ENCODE results near the gene ICAM3. TPM values are rescaled to one million over a fixed set of nuclear protein-coding genes. Genes with fewer than 3 reads are reported as not detected.
"Not testable (repeated sequence)": the region's sequence is repeated elsewhere in the genome, so short reads cannot be mapped to it uniquely, and the experiment has no call there.

ICAM3 gene
- total RNA-seq, 5 donors from 2014 or later (not counting 1 experiment from before 2014, with no cell fraction given) = 167 to 233 (median 183) TPM

DNA sequence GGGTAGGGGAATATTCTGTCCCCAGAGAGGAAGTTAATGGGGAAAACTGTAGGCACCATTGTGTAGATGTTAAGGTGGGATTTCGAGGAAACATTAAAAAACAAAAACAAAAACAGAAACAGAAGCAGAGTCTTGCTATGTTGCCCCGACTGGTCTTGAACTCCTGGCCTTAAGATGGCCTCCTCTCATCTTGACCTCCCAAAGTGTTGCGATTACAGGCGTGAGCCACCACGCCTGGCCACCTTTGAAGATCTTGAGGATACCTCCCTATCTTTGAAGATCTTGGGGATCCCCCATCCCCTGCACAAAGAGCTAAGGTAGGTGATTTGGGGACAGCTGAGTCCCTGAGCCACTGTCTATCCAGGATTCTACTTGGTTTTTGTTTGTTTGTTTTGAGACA lies 553 bp upstream of the ICAM3 start:
- ATAC-seq (replicated peaks in 1 of 4) = no peak
- H3K36me3 ChIP-seq (ENCODE audit: control insufficient read depth in 2 of 2, extremely low read depth in 1 of 2, insufficient read depth in 1 of 2, low read length in 1 of 2) = peaks cover 14 to 16% of the 10 kb centered on the region in 2 donors
- H3K4me3 ChIP-seq (ENCODE audit: control insufficient read depth in 1 of 2, extremely low read depth in 1 of 2, low read length in 1 of 2) = peak overlapping the region; percentile 84 to 93
- CTCF ChIA-PET = no interaction called here
- H3K4me1 ChIP-seq (ENCODE audit: control insufficient read depth in 1 of 2, extremely low read depth in 1 of 2, insufficient read depth in 2 of 2, low read length in 2 of 2) = peaks cover 7 to 52% of the 10 kb centered on the region in 2 experiments
- no CpG with 5 or more reads among the region's 5 CpGs for WGBS (ENCODE audit: insufficient coverage)
- DNase-seq = peak in 1 of 35 experiments; percentile 28
- no peaks in the 10 kb centered on the region for H3K9me3 ChIP-seq
- peak overlapping the region; percentile 85 to 95 (median 95) for H3K4me3 Mint-ChIP-seq
- H3K36me3 Mint-ChIP-seq = no peaks in the 10 kb centered on the region
- H3K27ac Mint-ChIP-seq = peak overlapping the region; percentile 97 to 98
- peaks cover 29 to 34% (median 31%) of the 10 kb centered on the region in 3 donors for H3K4me1 Mint-ChIP-seq
- no peaks in the 10 kb centered on the region for H3K9me3 Mint-ChIP-seq
- POLR2A ChIA-PET = no interaction called here
- peak overlapping the region; percentile 76 for H3K27ac ChIP-seq (ENCODE audit: low read length)
- H3K27me3 Mint-ChIP-seq = no peaks in the 10 kb centered on the region
- H3K27me3 ChIP-seq (replicated peaks in 1 of 2; ENCODE audit: control insufficient read depth in 2 of 2, extremely low read depth in 1 of 2, insufficient read depth in 2 of 2, low read length in 1 of 2) = no peaks in the 10 kb centered on the region

DNA sequence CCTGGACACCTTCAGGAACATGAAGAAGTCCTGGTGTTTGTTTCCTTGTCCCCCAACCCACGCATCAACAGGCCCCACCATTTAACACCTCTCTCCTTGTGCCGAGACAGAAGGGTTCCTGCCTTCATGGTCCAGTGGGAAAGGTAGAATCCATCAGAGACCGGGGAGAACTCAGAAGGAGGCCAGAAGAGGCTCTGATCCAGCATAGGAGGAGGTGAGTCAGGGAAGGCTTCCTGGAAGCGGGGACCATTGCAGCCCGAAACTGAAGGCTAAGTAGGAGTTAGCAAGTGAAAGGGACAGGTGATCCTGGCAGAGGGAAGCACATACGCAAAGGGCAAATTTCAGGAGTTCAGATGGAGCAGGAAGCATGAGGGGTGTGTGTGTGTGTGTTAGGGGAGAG lies 484 bp downstream of the ICAM3 start:
- Histone ChIP-seq H3K27ac (ENCODE audit: low read length) (peak overlapping the region; percentile 76), H3K27me3 (replicated peaks in 1 of 2; ENCODE audit: control insufficient read depth in 2 of 2, extremely low read depth in 1 of 2, insufficient read depth in 2 of 2, low read length in 1 of 2) (no peaks in the 10 kb centered on the region), H3K9me3 (no peaks in the 10 kb centered on the region), H3K4me1 (ENCODE audit: control insufficient read depth in 1 of 2, extremely low read depth in 1 of 2, insufficient read depth in 2 of 2, low read length in 2 of 2) (peaks cover 7 to 63% of the 10 kb centered on the region in 2 experiments), H3K36me3 (ENCODE audit: control insufficient read depth in 2 of 2, extremely low read depth in 1 of 2, insufficient read depth in 1 of 2, low read length in 1 of 2) (peaks cover 24 to 25% of the 10 kb centered on the region in 2 donors), H3K4me3 (ENCODE audit: control insufficient read depth in 1 of 2, extremely low read depth in 1 of 2, low read length in 1 of 2) (peak overlapping the region; percentile 84 to 93)
- Mint-ChIP-seq H3K4me3 (peak overlapping the region; percentile 85 to 95 (median 95)), H3K27ac (peak overlapping the region; percentile 97 to 98), H3K4me1 (peaks cover 29 to 39% (median 36%) of the 10 kb centered on the region in 3 donors), H3K36me3 (peaks cover 3% of the 10 kb centered on the region), H3K27me3 (no peaks in the 10 kb centered on the region), H3K9me3 (no peaks in the 10 kb centered on the region)
- peak in 2 of 4 experiments; percentile 6 to 14 for ATAC-seq (replicated peaks in 1 of 4)
- ChIA-PET CTCF (no interaction called here), POLR2A (no interaction called here)
- no peak for DNase-seq
- 12% methylated on average over 4 of the region's 6 CpGs for WGBS (ENCODE audit: insufficient coverage)

DNA sequence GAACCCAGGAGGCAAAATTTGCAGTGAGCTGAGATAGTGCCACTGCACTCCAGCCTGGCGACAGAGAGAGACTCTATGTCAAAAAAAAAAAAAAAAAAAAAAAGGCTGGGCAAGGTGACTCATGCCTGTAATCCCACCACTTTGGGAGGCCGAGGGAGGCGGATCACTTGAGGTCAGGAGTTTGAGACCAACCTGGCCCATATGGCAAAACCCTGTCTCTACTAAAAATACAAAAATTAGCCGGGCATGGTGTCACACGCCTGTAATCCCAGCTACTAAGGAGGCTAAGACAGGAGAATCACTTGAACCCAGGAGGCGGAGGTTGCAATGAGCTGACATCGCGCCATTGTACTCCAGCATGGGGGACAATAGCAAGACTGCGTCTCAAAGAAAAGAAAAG lies 2.7 kb downstream of the ICAM3 start:
- H3K27me3 Mint-ChIP-seq; H3K4me3 ChIP-seq (ENCODE audit: control insufficient read depth in 1 of 2, extremely low read depth in 1 of 2, low read length in 1 of 2); H3K27me3 ChIP-seq (replicated peaks in 1 of 2; ENCODE audit: control insufficient read depth in 2 of 2, extremely low read depth in 1 of 2, insufficient read depth in 2 of 2, low read length in 1 of 2); H3K27ac ChIP-seq (ENCODE audit: low read length); H3K9me3 ChIP-seq; CTCF ChIA-PET; H3K36me3 Mint-ChIP-seq; POLR2A ChIA-PET; ATAC-seq (replicated peaks in 1 of 4); H3K9me3 Mint-ChIP-seq; DNase-seq: not testable (repeated sequence)
- Histone ChIP-seq H3K4me1 (ENCODE audit: control insufficient read depth in 1 of 2, extremely low read depth in 1 of 2, insufficient read depth in 2 of 2, low read length in 2 of 2) (peaks cover 18 to 79% of the 10 kb centered on the region in 2 experiments), H3K36me3 (ENCODE audit: control insufficient read depth in 2 of 2, extremely low read depth in 1 of 2, insufficient read depth in 1 of 2, low read length in 1 of 2) (peaks cover 24 to 25% of the 10 kb centered on the region in 2 donors)
- 94% methylated on average over 4 of the region's 9 CpGs for whole genome bisulfite sequencing (ENCODE audit: insufficient coverage)
- peak overlapping the region in 1 of 3 donors; percentile 85 for H3K4me3 Mint-ChIP-seq
- H3K27ac Mint-ChIP-seq = peak overlapping the region in 1 of 2 donors; percentile 11
- H3K4me1 Mint-ChIP-seq = peaks cover 50 to 59% (median 53%) of the 10 kb centered on the region in 3 donors

- peaks cover 7% of the 10 kb centered on the region for H3K36me3 Mint-ChIP-seq
- 98% methylated on average over 14 of the region's 26 CpGs for WGBS (ENCODE audit: insufficient coverage)
- ChIA-PET CTCF (no interaction called here), POLR2A (no interaction called here)
- Histone ChIP-seq H3K27ac (ENCODE audit: low read length) (no peak overlapping the region), H3K9me3 (no peaks in the 10 kb centered on the region), H3K27me3 (replicated peaks in 1 of 2; ENCODE audit: control insufficient read depth in 2 of 2, extremely low read depth in 1 of 2, insufficient read depth in 2 of 2, low read length in 1 of 2) (no peaks in the 10 kb centered on the region), H3K4me1 (ENCODE audit: control insufficient read depth in 1 of 2, extremely low read depth in 1 of 2, insufficient read depth in 2 of 2, low read length in 2 of 2) (peaks cover 18 to 78% of the 10 kb centered on the region in 2 experiments), H3K36me3 (ENCODE audit: control insufficient read depth in 2 of 2, extremely low read depth in 1 of 2, insufficient read depth in 1 of 2, low read length in 1 of 2) (peaks cover 24 to 25% of the 10 kb centered on the region in 2 donors), H3K4me3 (ENCODE audit: control insufficient read depth in 1 of 2, extremely low read depth in 1 of 2, low read length in 1 of 2) (no peak overlapping the region)
- peaks cover 45 to 57% (median 51%) of the 10 kb centered on the region in 3 donors for H3K4me1 Mint-ChIP-seq
- no peak for DNase-seq
- ATAC-seq (replicated peaks in 1 of 4) = no peak
- H3K9me3 Mint-ChIP-seq = no peaks in the 10 kb centered on the region
- H3K27ac Mint-ChIP-seq = no peak overlapping the region
- H3K27me3 Mint-ChIP-seq = no peaks in the 10 kb centered on the region
- H3K4me3 Mint-ChIP-seq = peak overlapping the region in 1 of 3 donors; percentile 24
Observed at GRCh38 chr19:10335352-10335985, 4.0 kb downstream of the ICAM3 start.

DNA sequence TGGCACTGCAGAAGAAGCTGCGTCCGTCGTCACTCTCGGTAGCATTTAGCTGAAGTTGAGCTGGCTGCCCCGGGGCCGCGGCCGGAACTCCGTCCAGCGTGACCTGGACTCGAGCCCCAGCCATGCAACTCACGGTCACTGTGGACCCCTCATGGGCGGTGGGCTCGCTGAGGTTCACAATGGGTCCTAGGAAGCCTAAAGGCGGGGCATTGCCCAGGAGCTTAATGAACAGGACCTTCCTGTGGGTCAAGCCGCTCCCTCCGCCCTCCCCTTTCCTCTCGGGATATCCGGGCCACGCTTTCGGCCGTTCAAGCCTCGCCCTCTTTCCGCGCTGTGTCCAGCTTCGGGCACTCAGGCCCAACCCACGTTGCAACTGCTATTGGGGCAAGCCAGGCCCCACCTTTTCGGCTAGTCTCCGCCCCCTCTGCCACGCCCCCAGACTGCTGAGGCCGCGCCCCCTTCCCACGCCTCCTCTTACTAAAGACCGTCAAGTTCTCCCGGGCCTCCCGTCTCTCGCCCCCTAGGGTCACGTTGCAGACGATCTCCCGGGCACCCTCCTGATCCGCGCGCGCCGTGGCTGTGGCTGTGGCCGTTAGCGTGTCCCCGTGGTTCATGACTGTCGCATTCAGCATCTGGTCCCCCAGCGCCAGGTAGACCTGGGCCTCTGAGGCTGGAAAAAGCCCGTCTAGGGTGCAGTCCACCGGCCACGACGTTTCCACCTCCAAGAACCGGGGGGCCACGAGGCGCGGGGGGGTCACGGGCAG lies 4.7 kb downstream of the ICAM3 start:
- no peak for ATAC-seq (replicated peaks in 1 of 4)
- WGBS (ENCODE audit: insufficient coverage) = 91% methylated on average over 46 of the region's 59 CpGs
- Mint-ChIP-seq H3K27me3 (no peaks in the 10 kb centered on the region), H3K36me3 (peaks cover 11% of the 10 kb centered on the region), H3K4me1 (peaks cover 43 to 54% (median 52%) of the 10 kb centered on the region in 3 donors), H3K4me3 (peak overlapping the region in 1 of 3 donors; percentile 93), H3K9me3 (no peaks in the 10 kb centered on the region), H3K27ac (peak overlapping the region in 1 of 2 donors; percentile 34)
- Histone ChIP-seq H3K4me1 (ENCODE audit: control insufficient read depth in 1 of 2, extremely low read depth in 1 of 2, insufficient read depth in 2 of 2, low read length in 2 of 2) (peaks cover 18 to 71% of the 10 kb centered on the region in 2 experiments), H3K9me3 (no peaks in the 10 kb centered on the region), H3K4me3 (ENCODE audit: control insufficient read depth in 1 of 2, extremely low read depth in 1 of 2, low read length in 1 of 2) (no peak overlapping the region), H3K27me3 (replicated peaks in 1 of 2; ENCODE audit: control insufficient read depth in 2 of 2, extremely low read depth in 1 of 2, insufficient read depth in 2 of 2, low read length in 1 of 2) (no peaks in the 10 kb centered on the region), H3K27ac (ENCODE audit: low read length) (no peak overlapping the region), H3K36me3 (ENCODE audit: control insufficient read depth in 2 of 2, extremely low read depth in 1 of 2, insufficient read depth in 1 of 2, low read length in 1 of 2) (peaks cover 26 to 32% of the 10 kb centered on the region in 2 donors)
- CTCF ChIA-PET = interaction anchor here in 1 of 2 donors (1.9 kb wide), 1 partner anchor 76 kb away, joined by 5 read pairs; no protein-coding TSS in a partner anchor
- peak in 17 of 35 experiments; percentile 8 to 41 (median 22) for DNase-seq
- POLR2A ChIA-PET = no interaction called here

All from T-cell (primary cell).